GM12878 (cell line): Measurements from ENCODE around the gene MBD5. TPM values are rescaled to one million over a fixed set of nuclear protein-coding genes. Genes with fewer than 3 reads are reported as not detected.
A peak's percentile ranks its signal among the peaks of the same experiment; 100 is the strongest.

Experiments
- ATAC-seq: fragments of 200-7000 bp; cut with Tn5 transposase; 3 replicates; pipeline ENCODE4 v1.9.1; 2020; ENCODE audit warnings: mild to moderate bottlenecking, moderate library complexity
- BruUV-seq: library from RNA; stranded (reverse); fragments of 400-500 nt; replicated peaks from 2 replicates; lab custom pipeline; 2021; lab: Mats Ljungman, UMichigan
- CTCF ChIA-PET: fragments of 300-600 bp; sonication (Branson Sonifier 250); formaldehyde crosslinking; extraction: SDS; loops from one replicate; lab custom pipeline; 2021; ENCODE audit warnings: inconsistent platforms; lab: Yijun Ruan, JAX
- POLR2A ChIA-PET: fragments of 350-600 bp; formaldehyde crosslinking; extraction: SDS; loops from one replicate; lab custom pipeline; 2021; ENCODE audit warnings: inconsistent platforms; lab: Charles Lee
- RAD21 ChIA-PET: fragments of 300-600 bp; sonication (Branson Sonifier 250); formaldehyde crosslinking; loops from one replicate; lab custom pipeline; 2023; ENCODE audit warnings: antibody characterized with exemption; ENCODE audit not compliant: unreplicated experiment; lab: Charles Lee
- SMC1A ChIA-PET: fragments of 300-600 bp; sonication (Branson Sonifier 250); formaldehyde crosslinking; loops from one replicate; lab custom pipeline; 2023; ENCODE audit not compliant: unreplicated experiment, uncharacterized antibody; lab: Charles Lee
- DNase-seq: peaks from one replicate; pipeline ENCODE4 v3.0.0-alpha.2; 2011; ENCODE audit warnings: low read depth, low spot score
- FAIRE-seq: peaks from 3 replicates; lab custom pipeline; 2011; peaks lifted over from hg19 to GRCh38; lab: Jason Lieb, UNC
- H2AFZ ChIP-seq: 2 replicates; pipeline ENCODE4 v1.6.0; 2011; ENCODE audit warnings: low read depth, low read length, control low read depth; ENCODE audit not compliant: control insufficient read depth
- H3K27ac ChIP-seq: 2 replicates; pipeline ENCODE4 v1.5.1; 2011; ENCODE audit warnings: control low read depth; ENCODE audit not compliant: control insufficient read depth, insufficient read depth
- H3K27me3 ChIP-seq, 2 experiments: replicated peaks in 1 of 2; 2 replicates each; pipeline versions ENCODE4 v1.6.0 to v1.6.1; 2011; ENCODE audit warnings: low read length in 1 of 2; ENCODE audit not compliant: control insufficient read depth in 2 of 2, insufficient read depth in 2 of 2
- H3K36me3 ChIP-seq, 2 experiments: 2 replicates each; pipeline ENCODE4 v1.5.1; 2011; ENCODE audit warnings: low read length in 1 of 2; ENCODE audit not compliant: control insufficient read depth in 2 of 2, insufficient read depth in 2 of 2
- H3K4me1 ChIP-seq: 2 replicates; pipeline ENCODE4 v1.6.1; 2011; ENCODE audit warnings: mild to moderate bottlenecking, low read length, moderate library complexity, mixed read lengths; ENCODE audit not compliant: control insufficient read depth, insufficient read depth
- H3K4me2 ChIP-seq: 2 replicates; pipeline ENCODE4 v1.6.0; 2011; ENCODE audit warnings: control low read depth; ENCODE audit not compliant: control insufficient read depth, insufficient read depth
- H3K4me3 ChIP-seq: fragments of 200-600 bp; sonication (generic); 2 replicates; pipeline ENCODE4 v1.5.1; 2016
- H3K79me2 ChIP-seq: 2 replicates; pipeline ENCODE4 v1.6.0; 2011; ENCODE audit warnings: low read length; ENCODE audit not compliant: control insufficient read depth, insufficient read depth
- H3K9ac ChIP-seq: 2 replicates; pipeline ENCODE4 v1.8.0; 2011; ENCODE audit warnings: low read length, control low read depth, mixed read lengths; ENCODE audit not compliant: control insufficient read depth, insufficient read depth
- H3K9me3 ChIP-seq: replicated peaks from 3 replicates; pipeline ENCODE4 v1.5.1; 2011; ENCODE audit warnings: mild to moderate bottlenecking, low read length; ENCODE audit not compliant: control insufficient read depth, insufficient read depth
- H4K20me1 ChIP-seq: 2 replicates; pipeline ENCODE4 v1.6.0; 2011; ENCODE audit not compliant: control insufficient read depth, insufficient read depth
- CEBPB ChIP-seq, 2 experiments: fragments of 150-350 bp in 1 of 2; IDR thresholded peaks; 2 replicates each; pipeline ENCODE4 v1.6.1; 2012 to 2014; ENCODE audit warnings: low read depth in 2 of 2, low read length in 2 of 2, borderline replicate concordance in 1 of 2, inconsistent platforms in 1 of 2
- GATAD2B ChIP-seq: fragments of 450-650 bp; conservative IDR thresholded peaks from 2 replicates; pipeline ENCODE4 v1.6.1; 2017; ENCODE audit warnings: low read depth, mild to moderate bottlenecking, moderate library complexity
- IKZF2 ChIP-seq, 2 experiments: fragments of 450-650 bp; IDR thresholded peaks; 2 replicates each; pipeline ENCODE4 v1.6.1; 2017; ENCODE audit warnings: mild to moderate bottlenecking in 2 of 2, moderate library complexity in 2 of 2
- MEF2A ChIP-seq: IDR thresholded peaks from 2 replicates; pipeline ENCODE4 v1.6.1; 2011; ENCODE audit warnings: low read depth, mild to moderate bottlenecking, low read length, moderate library complexity; ENCODE audit not compliant: insufficient read depth
- NRF1 ChIP-seq: conservative IDR thresholded peaks from 2 replicates; pipeline ENCODE4 v1.6.1; 2011; ENCODE audit warnings: mild to moderate bottlenecking, low read depth, low read length, improper control_type of control experiment
- SMAD5 ChIP-seq: IDR thresholded peaks from 2 replicates; pipeline ENCODE4 v1.6.1; 2016; ENCODE audit warnings: antibody characterized with exemption, low read depth
- SRF ChIP-seq, 2 experiments: IDR thresholded peaks; 2 replicates each; pipeline ENCODE4 v1.6.1; 2011; ENCODE audit warnings: low read depth in 2 of 2, low read length in 2 of 2, mild to moderate bottlenecking in 1 of 2, moderate library complexity in 1 of 2
- TCF7 ChIP-seq: IDR thresholded peaks from 2 replicates; pipeline ENCODE4 v1.6.1; 2014; ENCODE audit warnings: antibody characterized with exemption, borderline replicate concordance
- ZBED1 ChIP-seq: IDR thresholded peaks from 2 replicates; pipeline ENCODE4 v1.6.1; 2016; ENCODE audit warnings: borderline replicate concordance
- WGBS: methylation state at CpG from one replicate; pipeline ENCODE4 v1.1.6; 2016; ENCODE audit warnings: low lambda C conversion rate; ENCODE audit not compliant: insufficient replicate concordance, insufficient coverage; ENCODE audit errors: missing lambda C conversion rate; 5-methylcytosine and 5-hydroxymethylcytosine counted together
- in situ Hi-C: fragments of 300-500 bp; cut with MboI; formaldehyde crosslinking; loops from 9 replicates; pipeline ENCODE4 v1.14.3; 2018; ENCODE audit warnings: mixed read lengths
- intact Hi-C: fragments of 100-400 bp; cut with micrococcal nuclease; formaldehyde crosslinking; loops from one replicate; pipeline ENCODE4 v1.14.2; 2022; ENCODE audit not compliant: unreplicated experiment
- polyA plus RNA-seq, 11 experiments: library from polyadenylated mRNA; depleted of rRNA in 4 of 11; unstranded in 6 of 11; stranded (reverse) in 5 of 11; fragments of >200 nt; fragmentation: Nextera tagmentation in 4 of 11; fragmentation: Illumina TruSeq in 1 of 11; extraction: Ambion mirVana in 4 of 11; extraction: Trizol in 1 of 11; gene quantifications; 1 replicate in 1 of 11; 2 replicates in 10 of 11; pipeline versions ENCODE4 v1.2.1 to v1.2.3, GENCODE V29; 2011 to 2016; ENCODE audit warnings: inconsistent platforms in 2 of 11, missing spikeins in 2 of 11, low read depth in 1 of 11
- total RNA-seq, 4 experiments: library from RNA; depleted of rRNA in 3 of 4; stranded (reverse); fragments of >200 nt in 3 of 4; fragmentation: Illumina TruSeq in 1 of 4; extraction: Trizol in 1 of 4; gene quantifications; 2 replicates each; pipeline versions ENCODE4 v1.2.1 to v1.2.3, GENCODE V29; 2013 to 2021
- TF ChIP-seq, protein P1 (sequence below): IDR thresholded peaks from 2 replicates; pipeline ENCODE4 v1.6.1; 2011; ENCODE audit warnings: low read depth, low read length, improper control_type of control experiment, borderline replicate concordance
- TF ChIP-seq, protein P2 (sequence below): IDR thresholded peaks from 2 replicates; pipeline ENCODE4 v1.6.1; 2012; ENCODE audit warnings: low read depth, low read length, improper control_type of control experiment
- TF ChIP-seq, protein P3 (sequence below): IDR thresholded peaks from 2 replicates; pipeline ENCODE4 v1.6.1; 2011; ENCODE audit warnings: low read depth, mild to moderate bottlenecking, low read length, moderate library complexity, borderline replicate concordance; ENCODE audit errors: extremely low read depth
- TF ChIP-seq, protein P4 (sequence below): fragments of 450-650 bp; IDR thresholded peaks from 2 replicates; pipeline ENCODE4 v1.6.1; 2017; ENCODE audit warnings: antibody characterized with exemption, mild to moderate bottlenecking, moderate library complexity

The MBD5 gene
- total and polyA plus RNA-seq, 10 of the 15 experiments (the other 5 are each of a cell fraction or from before 2014, with no cell fraction given), result 7.4 to 58.0 (median 21.2) TPM

DNA sequence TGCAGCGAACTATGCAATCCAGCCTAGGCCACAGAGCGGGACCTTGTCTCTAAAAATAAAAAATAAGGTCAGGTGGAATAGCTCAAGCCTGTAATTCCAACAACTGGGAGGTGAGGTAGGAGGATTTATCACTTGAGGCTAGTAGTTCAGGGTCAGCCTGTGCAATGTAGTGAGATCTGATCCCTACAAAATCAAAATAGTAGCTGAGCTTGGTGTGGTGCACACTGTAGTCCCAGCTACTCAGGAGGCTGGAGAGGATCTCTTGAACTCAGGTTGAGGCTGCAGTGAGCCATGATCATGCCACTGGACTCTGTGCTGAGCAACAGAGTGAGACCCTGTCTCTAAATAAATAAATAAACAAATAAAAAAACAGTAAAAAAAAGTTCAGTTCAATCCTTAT is 5.7 kb downstream of the MBD5 start:
- in situ Hi-C loops, result no loop called here
- Histone ChIP-seq H3K36me3 (peaks cover 0 to 4% of the 10 kb centered on the region in 2 experiments; a peak in 2 of 4 replicates), H3K9ac (no peak overlapping the region), H3K4me3 (no peak overlapping the region), H3K4me1 (no peaks in the 10 kb centered on the region), H3K27me3 (no peaks in the 10 kb centered on the region), H3K79me2 (peaks cover 74% of the 10 kb centered on the region), H2AFZ (no peak overlapping the region), H3K9me3 (no peaks in the 10 kb centered on the region; the same call in 2 of the 3 replicates), H3K27ac (no peak overlapping the region), H4K20me1 (no peaks in the 10 kb centered on the region), H3K4me2 (peak overlapping the region; percentile 54)
- SMC1A ChIA-PET, result interaction anchor here (0.7 to 17.7 kb wide), 9 partner anchors 8 to 482 kb away, joined by 3 to 177 read pairs (median 4); no protein-coding TSS in a partner anchor
- DNase-seq (no peak), ATAC-seq (peak; percentile 37), FAIRE-seq (no peak)
- 100% methylated on average over 2 of the region's 2 CpGs for WGBS
- BruUV-seq, result no TSS peak
- no peak for TF ChIP-seq SMAD5
- TF ChIP-seq GATAD2B, result no peak
- TF ChIP-seq, protein P1, sequence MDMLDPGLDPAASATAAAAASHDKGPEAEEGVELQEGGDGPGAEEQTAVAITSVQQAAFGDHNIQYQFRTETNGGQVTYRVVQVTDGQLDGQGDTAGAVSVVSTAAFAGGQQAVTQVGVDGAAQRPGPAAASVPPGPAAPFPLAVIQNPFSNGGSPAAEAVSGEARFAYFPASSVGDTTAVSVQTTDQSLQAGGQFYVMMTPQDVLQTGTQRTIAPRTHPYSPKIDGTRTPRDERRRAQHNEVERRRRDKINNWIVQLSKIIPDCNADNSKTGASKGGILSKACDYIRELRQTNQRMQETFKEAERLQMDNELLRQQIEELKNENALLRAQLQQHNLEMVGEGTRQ, result no peak
- TF ChIP-seq MEF2A, result no peak
- no peak for TF ChIP-seq NRF1
- no peak for TF ChIP-seq CEBPB (IDR thresholded peaks at IDR 0.05; ENCODE audit: borderline replicate concordance in 1 of 2, low read depth in 2 of 2, low read length in 2 of 2)
- TF ChIP-seq TCF7, result no peak
- no peak for TF ChIP-seq ZBED1
- TF ChIP-seq, protein P2, sequence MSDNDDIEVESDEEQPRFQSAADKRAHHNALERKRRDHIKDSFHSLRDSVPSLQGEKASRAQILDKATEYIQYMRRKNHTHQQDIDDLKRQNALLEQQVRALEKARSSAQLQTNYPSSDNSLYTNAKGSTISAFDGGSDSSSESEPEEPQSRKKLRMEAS, result no peak
- TF ChIP-seq, protein P3, sequence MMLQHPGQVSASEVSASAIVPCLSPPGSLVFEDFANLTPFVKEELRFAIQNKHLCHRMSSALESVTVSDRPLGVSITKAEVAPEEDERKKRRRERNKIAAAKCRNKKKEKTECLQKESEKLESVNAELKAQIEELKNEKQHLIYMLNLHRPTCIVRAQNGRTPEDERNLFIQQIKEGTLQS, result no peak
- no peak for TF ChIP-seq IKZF2 (IDR thresholded peaks at IDR 0.05)
- TF ChIP-seq, protein P4, sequence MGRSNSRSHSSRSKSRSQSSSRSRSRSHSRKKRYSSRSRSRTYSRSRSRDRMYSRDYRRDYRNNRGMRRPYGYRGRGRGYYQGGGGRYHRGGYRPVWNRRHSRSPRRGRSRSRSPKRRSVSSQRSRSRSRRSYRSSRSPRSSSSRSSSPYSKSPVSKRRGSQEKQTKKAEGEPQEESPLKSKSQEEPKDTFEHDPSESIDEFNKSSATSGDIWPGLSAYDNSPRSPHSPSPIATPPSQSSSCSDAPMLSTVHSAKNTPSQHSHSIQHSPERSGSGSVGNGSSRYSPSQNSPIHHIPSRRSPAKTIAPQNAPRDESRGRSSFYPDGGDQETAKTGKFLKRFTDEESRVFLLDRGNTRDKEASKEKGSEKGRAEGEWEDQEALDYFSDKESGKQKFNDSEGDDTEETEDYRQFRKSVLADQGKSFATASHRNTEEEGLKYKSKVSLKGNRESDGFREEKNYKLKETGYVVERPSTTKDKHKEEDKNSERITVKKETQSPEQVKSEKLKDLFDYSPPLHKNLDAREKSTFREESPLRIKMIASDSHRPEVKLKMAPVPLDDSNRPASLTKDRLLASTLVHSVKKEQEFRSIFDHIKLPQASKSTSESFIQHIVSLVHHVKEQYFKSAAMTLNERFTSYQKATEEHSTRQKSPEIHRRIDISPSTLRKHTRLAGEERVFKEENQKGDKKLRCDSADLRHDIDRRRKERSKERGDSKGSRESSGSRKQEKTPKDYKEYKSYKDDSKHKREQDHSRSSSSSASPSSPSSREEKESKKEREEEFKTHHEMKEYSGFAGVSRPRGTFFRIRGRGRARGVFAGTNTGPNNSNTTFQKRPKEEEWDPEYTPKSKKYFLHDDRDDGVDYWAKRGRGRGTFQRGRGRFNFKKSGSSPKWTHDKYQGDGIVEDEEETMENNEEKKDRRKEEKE, result no peak
- TF ChIP-seq SRF (IDR thresholded peaks at IDR 0.05; ENCODE audit: low read depth in 2 of 2, low read length in 2 of 2), result no peak
- POLR2A ChIA-PET, result interaction anchor here (1.0 to 4.1 kb wide), 3 partner anchors 11 to 23 kb away, joined by 3 to 21 read pairs (median 3); no protein-coding TSS in a partner anchor
- CTCF ChIA-PET, result interaction anchor here (0.7 to 1.1 kb wide), 2 partner anchors 10 to 11 kb away, joined by 3 read pairs; no protein-coding TSS in a partner anchor
- RAD21 ChIA-PET, result interaction anchor here (0.5 to 7.9 kb wide), 5 partner anchors 9 to 35 kb away, joined by 3 to 90 read pairs (median 5); no protein-coding TSS in a partner anchor
- intact Hi-C loops, result loop anchor here (10.0 kb wide), 2 partner anchors 392 to 618 kb away; partner anchors contain the start of gene EPC2
